Measurements from ENCODE around the gene PPM1L. TPM values are rescaled to one million over a fixed set of nuclear protein-coding genes. Genes with fewer than 3 reads are reported as not detected.

Gene PPM1L
- total RNA-seq, 1 donor from 2014 or later: 14.9 TPM

DNA sequence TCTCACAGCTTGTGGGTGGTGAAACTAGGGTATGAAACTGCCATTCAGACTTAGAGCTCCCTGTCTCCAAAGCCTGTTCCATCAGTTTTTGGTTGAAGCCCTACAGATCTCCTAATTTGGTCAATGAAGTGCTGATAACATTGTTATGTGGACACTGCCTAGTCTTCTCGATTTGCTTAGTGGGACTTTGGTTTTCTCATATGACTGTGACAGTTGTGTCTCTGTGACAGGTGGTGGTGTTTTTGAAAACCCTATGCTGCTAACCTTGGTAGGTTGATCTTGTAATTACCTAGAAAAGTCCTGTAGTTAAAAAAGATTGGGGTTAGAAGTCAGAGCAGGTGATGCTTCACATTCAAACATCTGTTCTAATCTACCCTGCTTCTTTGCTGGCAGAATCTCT, 9.2 kb downstream of the PPM1L start:
- Histone ChIP-seq H3K9me3 (no peaks in the 10 kb centered on the region), H3K4me3 (no peak overlapping the region), H3K27ac (no peak overlapping the region), H3K4me1 (no peaks in the 10 kb centered on the region), H3K27me3 (ENCODE audit: low read depth) (no peaks in the 10 kb centered on the region), H3K36me3 (no peaks in the 10 kb centered on the region)
- TF ChIP-seq, protein P1, sequence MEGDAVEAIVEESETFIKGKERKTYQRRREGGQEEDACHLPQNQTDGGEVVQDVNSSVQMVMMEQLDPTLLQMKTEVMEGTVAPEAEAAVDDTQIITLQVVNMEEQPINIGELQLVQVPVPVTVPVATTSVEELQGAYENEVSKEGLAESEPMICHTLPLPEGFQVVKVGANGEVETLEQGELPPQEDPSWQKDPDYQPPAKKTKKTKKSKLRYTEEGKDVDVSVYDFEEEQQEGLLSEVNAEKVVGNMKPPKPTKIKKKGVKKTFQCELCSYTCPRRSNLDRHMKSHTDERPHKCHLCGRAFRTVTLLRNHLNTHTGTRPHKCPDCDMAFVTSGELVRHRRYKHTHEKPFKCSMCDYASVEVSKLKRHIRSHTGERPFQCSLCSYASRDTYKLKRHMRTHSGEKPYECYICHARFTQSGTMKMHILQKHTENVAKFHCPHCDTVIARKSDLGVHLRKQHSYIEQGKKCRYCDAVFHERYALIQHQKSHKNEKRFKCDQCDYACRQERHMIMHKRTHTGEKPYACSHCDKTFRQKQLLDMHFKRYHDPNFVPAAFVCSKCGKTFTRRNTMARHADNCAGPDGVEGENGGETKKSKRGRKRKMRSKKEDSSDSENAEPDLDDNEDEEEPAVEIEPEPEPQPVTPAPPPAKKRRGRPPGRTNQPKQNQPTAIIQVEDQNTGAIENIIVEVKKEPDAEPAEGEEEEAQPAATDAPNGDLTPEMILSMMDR (IDR thresholded peaks at IDR 0.05): no peak
- intact Hi-C loops (cut with DNase I): no loop called here
- ATAC-seq (no peak), DNase-seq (no peak)

DNA sequence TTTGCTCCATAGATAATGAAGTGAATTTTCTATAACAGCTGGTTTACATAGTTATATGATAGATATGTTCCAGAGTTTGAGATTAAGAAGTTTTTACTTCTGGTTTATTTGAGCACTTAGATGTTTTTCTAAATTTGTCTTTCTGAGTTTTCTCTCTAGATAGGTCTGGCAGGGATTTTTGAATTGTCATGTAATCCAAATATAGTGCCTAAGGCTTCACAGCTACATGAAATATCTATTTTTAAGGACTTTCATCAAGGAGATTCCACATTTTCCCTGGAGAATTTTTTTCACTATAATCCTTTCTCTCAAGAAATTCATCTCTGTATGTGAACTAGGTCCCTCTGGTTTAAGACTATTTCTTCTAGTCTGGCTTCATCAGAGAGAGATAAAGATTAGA, 12.0 kb downstream of the PPM1L start:
- Histone ChIP-seq H3K27ac (no peak overlapping the region), H3K4me1 (peaks cover 6% of the 10 kb centered on the region), H3K4me3 (no peak overlapping the region), H3K36me3 (no peaks in the 10 kb centered on the region), H3K27me3 (ENCODE audit: low read depth) (no peaks in the 10 kb centered on the region), H3K9me3 (no peaks in the 10 kb centered on the region)
- intact Hi-C loops (cut with DNase I): no loop called here
- TF ChIP-seq, protein P1 (IDR thresholded peaks at IDR 0.05): no peak
- DNase-seq: no peak
- no peak for ATAC-seq

DNA sequence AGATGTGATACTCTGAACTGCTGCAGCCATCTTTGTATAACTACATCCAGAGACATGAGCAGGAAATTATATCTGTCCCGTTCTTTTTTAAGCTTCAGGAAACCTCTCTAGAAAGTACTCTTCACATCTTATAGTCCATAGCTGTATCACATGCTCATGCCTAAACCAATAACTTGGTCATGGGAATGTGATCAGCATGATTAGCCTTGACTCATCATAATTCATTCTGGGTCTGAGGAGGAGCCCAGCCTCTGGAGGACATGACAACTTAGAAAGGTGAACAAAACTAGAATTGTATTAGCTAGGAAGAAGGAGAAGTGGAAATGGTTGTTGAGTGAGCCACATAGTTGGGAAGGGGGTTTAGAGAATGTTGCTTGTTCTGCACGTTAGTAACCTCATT, 12.9 kb downstream of the PPM1L start:
- no peak for ATAC-seq
- H3K9me3 ChIP-seq: no peaks in the 10 kb centered on the region
- no peak for DNase-seq

DNA sequence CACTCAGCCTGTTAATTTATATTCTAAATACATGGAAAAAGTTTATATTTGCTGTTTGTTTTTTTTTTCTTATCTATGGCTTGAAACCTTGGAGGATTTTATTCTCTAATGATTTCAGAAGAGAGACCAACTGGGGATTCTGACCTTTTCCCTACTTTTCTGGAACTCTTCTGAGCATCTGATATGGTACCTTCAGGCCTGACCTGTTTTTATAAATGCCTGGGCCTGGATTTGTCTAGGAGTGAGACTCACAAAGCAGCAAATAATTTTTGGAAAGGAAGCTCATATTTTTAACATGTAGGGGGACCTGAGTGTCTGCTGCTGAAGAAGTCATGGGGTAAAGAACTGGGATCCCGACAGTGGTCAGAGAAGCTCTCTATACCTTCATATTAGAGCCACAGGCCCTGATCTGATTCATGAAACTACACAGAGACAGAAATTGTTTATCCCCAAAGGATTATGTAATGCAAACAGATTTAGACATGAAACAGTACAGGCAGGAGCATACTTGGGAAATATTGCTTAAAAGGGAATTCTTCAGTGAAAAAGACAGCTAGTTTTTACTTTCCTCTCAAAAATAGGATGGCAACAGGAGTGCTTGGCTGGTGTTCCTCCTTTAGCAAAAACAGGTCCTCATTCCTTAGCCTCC, 15.9 kb downstream of the PPM1L start:
- Histone ChIP-seq H3K4me3 (no peak overlapping the region), H3K36me3 (no peaks in the 10 kb centered on the region), H3K27me3 (ENCODE audit: low read depth) (no peaks in the 10 kb centered on the region), H3K27ac (no peak overlapping the region), H3K4me1 (peaks cover 6% of the 10 kb centered on the region), H3K9me3 (no peaks in the 10 kb centered on the region)
- DNase-seq (no peak), ATAC-seq (no peak)
- intact Hi-C loops (cut with DNase I): no loop called here
- TF ChIP-seq, protein P1 (IDR thresholded peaks at IDR 0.05): no peak

More for the DNA sequence above, 12.9 kb downstream of the PPM1L start:
- intact Hi-C loops (cut with DNase I): no loop called here
- Histone ChIP-seq H3K27ac (no peak overlapping the region), H3K27me3 (ENCODE audit: low read depth) (no peaks in the 10 kb centered on the region), H3K4me3 (no peak overlapping the region), H3K36me3 (no peaks in the 10 kb centered on the region), H3K4me1 (peaks cover 6% of the 10 kb centered on the region)
- TF ChIP-seq, protein P1 (IDR thresholded peaks at IDR 0.05): no peak

DNA sequence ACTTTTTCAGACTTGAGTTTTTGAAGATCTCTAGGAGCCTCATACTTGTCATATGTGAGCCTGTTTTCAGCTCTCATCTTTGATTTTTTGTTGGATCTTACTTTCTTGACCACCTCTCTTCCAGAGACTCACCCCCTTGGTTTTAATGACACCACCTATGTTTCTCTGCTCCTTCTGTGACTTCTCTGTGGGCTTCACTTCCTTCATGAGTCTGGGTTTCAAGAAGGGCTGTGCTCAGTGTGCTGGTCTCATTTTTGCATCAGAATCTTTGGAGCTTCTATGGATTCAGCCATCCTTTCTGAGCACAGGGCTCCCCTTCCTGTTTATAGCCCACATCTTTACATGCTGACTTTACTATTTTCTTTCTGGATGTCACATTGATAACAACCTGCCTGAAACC, 17.7 kb downstream of the PPM1L start:
- Histone ChIP-seq H3K9me3 (no peaks in the 10 kb centered on the region), H3K36me3 (no peaks in the 10 kb centered on the region), H3K27me3 (ENCODE audit: low read depth) (no peaks in the 10 kb centered on the region), H3K4me3 (no peak overlapping the region), H3K4me1 (peaks cover 6% of the 10 kb centered on the region), H3K27ac (no peak overlapping the region)
- DNase-seq: no peak
- intact Hi-C loops (cut with DNase I): no loop called here
- no peak for ATAC-seq
- TF ChIP-seq, protein P1 (IDR thresholded peaks at IDR 0.05): no peak
